Endothelial cell of umbilical vein (primary cell): Measurements from ENCODE around the gene AHCY. TPM values are rescaled to one million over a fixed set of nuclear protein-coding genes. Genes with fewer than 3 reads are reported as not detected.

Experiments
- BruUV-seq: library from RNA; stranded (reverse); fragments of 400-500 nt; replicated peaks from 2 replicates; lab custom pipeline; 2021; lab: Mats Ljungman, UMichigan
- CTCF ChIA-PET: fragments of 300-600, 350-600 bp; sonication (Branson Sonifier 250); formaldehyde crosslinking; loops from one replicate; lab custom pipeline; 2021; ENCODE audit warnings: antibody characterized with exemption, inconsistent platforms; lab: Charles Lee
- POLR2A ChIA-PET: fragments of 300-600, 350-600 bp; sonication (Branson Sonifier 250); formaldehyde crosslinking; loops from one replicate; lab custom pipeline; 2021; ENCODE audit warnings: antibody characterized with exemption, inconsistent platforms; lab: Charles Lee
- DNase-seq: peaks from one replicate; pipeline ENCODE4 v3.0.0-alpha.2; 2011; ENCODE audit warnings: low read depth, low spot score
- FAIRE-seq: peaks from 2 replicates; lab custom pipeline; 2011; peaks lifted over from hg19 to GRCh38; lab: Jason Lieb, UNC
- H2AFZ ChIP-seq: 2 replicates; pipeline ENCODE4 v1.6.0; 2012; ENCODE audit warnings: low read depth, low read length, control low read depth, inconsistent platforms
- H3K27ac ChIP-seq: 2 replicates; pipeline ENCODE4 v1.5.1; 2011; ENCODE audit warnings: low read depth, mild to moderate bottlenecking, control low read depth, low read length, moderate library complexity; ENCODE audit not compliant: insufficient read depth
- H3K27me3 ChIP-seq, 2 experiments: 2 replicates each; pipeline versions ENCODE4 v1.6.0 to v1.6.1; 2011; ENCODE audit warnings: low read length in 2 of 2, mixed read lengths in 1 of 2; ENCODE audit not compliant: control insufficient read depth in 2 of 2, insufficient read depth in 2 of 2
- H3K36me3 ChIP-seq, 2 experiments: 2 replicates in 1 of 2; 3 replicates in 1 of 2; pipeline ENCODE4 v1.5.1; 2011; ENCODE audit warnings: low read length in 2 of 2, mild to moderate bottlenecking in 1 of 2, moderate library complexity in 1 of 2; ENCODE audit not compliant: control insufficient read depth in 2 of 2, insufficient read depth in 2 of 2; ENCODE audit errors: extremely low read depth in 1 of 2
- H3K4me1 ChIP-seq: 3 replicates; pipeline ENCODE4 v1.5.1; 2011; ENCODE audit warnings: mild to moderate bottlenecking, low read length; ENCODE audit not compliant: control insufficient read depth, insufficient read depth; ENCODE audit errors: extremely low read depth
- H3K4me2 ChIP-seq: 2 replicates; pipeline ENCODE4 v1.6.1; 2011; ENCODE audit warnings: low read length, control low read depth, mixed read lengths; ENCODE audit not compliant: insufficient read depth
- H3K4me3 ChIP-seq, 3 experiments: fragments of 200-600 bp in 1 of 3; sonication (generic), shearing (Covaris generic) in 1 of 3; replicated peaks in 1 of 3; 2 replicates each; pipeline ENCODE4 v1.5.1; 2011 to 2016; ENCODE audit warnings: control low read depth in 3 of 3, low read length in 3 of 3, mild to moderate bottlenecking in 2 of 3, inconsistent platforms in 1 of 3, low read depth in 1 of 3, moderate library complexity in 1 of 3; ENCODE audit not compliant: insufficient read depth in 1 of 3
- H3K79me2 ChIP-seq: 2 replicates; pipeline ENCODE4 v1.6.0; 2012; ENCODE audit warnings: low read length, inconsistent platforms; ENCODE audit not compliant: control insufficient read depth, insufficient read depth
- H3K9ac ChIP-seq: replicated peaks from 2 replicates; pipeline ENCODE3; 2011; ENCODE audit warnings: low read length, control low read depth; ENCODE audit not compliant: insufficient read depth; ENCODE audit errors: extremely low read depth
- H3K9me1 ChIP-seq: replicated peaks from 3 replicates; pipeline ENCODE4 v1.6.0; 2011; ENCODE audit warnings: mild to moderate bottlenecking, low read length; ENCODE audit not compliant: control insufficient read depth, insufficient read depth; ENCODE audit errors: extremely low read depth
- H3K9me3 ChIP-seq: replicated peaks from 2 replicates; pipeline ENCODE4 v1.5.1; 2012; ENCODE audit warnings: low read length, inconsistent platforms; ENCODE audit not compliant: control insufficient read depth, insufficient read depth
- H4K20me1 ChIP-seq: replicated peaks from 2 replicates; pipeline ENCODE3; 2011; ENCODE audit warnings: mild to moderate bottlenecking, low read length; ENCODE audit not compliant: control insufficient read depth, insufficient read depth; ENCODE audit errors: extremely low read depth
- CTCF ChIP-seq, 2 donors: IDR thresholded peaks; 1 replicate in 1 of 2; 2 replicates in 1 of 2; pipeline ENCODE4 v1.5.1; 2011; ENCODE audit warnings: low read length in 2 of 2, mild to moderate bottlenecking in 2 of 2, moderate library complexity in 2 of 2, control low read depth in 1 of 2, inconsistent platforms in 1 of 2, low read depth in 1 of 2; ENCODE audit not compliant: insufficient read depth in 1 of 2; ENCODE audit errors: extremely low read depth in 1 of 2
- EZH2 ChIP-seq: IDR thresholded peaks from 2 replicates; pipeline ENCODE4 v1.6.1; 2012; ENCODE audit warnings: borderline replicate concordance, low read depth, mild to moderate bottlenecking, moderate library complexity, low read length, inconsistent platforms; ENCODE audit not compliant: severe bottlenecking
- GATA2 ChIP-seq: IDR thresholded peaks from 2 replicates; pipeline ENCODE4 v1.7.0; 2011; ENCODE audit warnings: low read depth, mild to moderate bottlenecking, moderate library complexity, mixed read lengths, low read length; ENCODE audit not compliant: insufficient read length, insufficient read depth
- POLR2A ChIP-seq: IDR thresholded peaks from 2 replicates; pipeline ENCODE4 v1.6.1; 2012; ENCODE audit warnings: low read depth, mild to moderate bottlenecking, control low read depth, low read length
- POLR2AphosphoS5 ChIP-seq: IDR thresholded peaks from 2 replicates; pipeline ENCODE4 v1.6.1; 2012; ENCODE audit warnings: low read depth, mild to moderate bottlenecking, control low read depth, low read length, moderate library complexity; ENCODE audit not compliant: insufficient read depth
- dilution Hi-C: fragments of 300-500 bp; cut with MboI; formaldehyde crosslinking; loops from one replicate; pipeline ENCODE4 v1.15.0; 2019; ENCODE audit warnings: low sequenced_read_pairs; ENCODE audit not compliant: extremely low pct_ligation_motif_present
- intact Hi-C: fragments of 100-400 bp; cut with micrococcal nuclease; formaldehyde crosslinking; loops from one replicate; pipeline ENCODE4 v1.10.0; 2022
- polyA plus RNA-seq, 4 experiments: library from polyadenylated mRNA; depleted of rRNA in 3 of 4; stranded (reverse) in 3 of 4; unstranded in 1 of 4; fragments of >200 nt; gene quantifications; 2 replicates each; pipeline versions ENCODE4 v1.2.1 to v1.2.3, GENCODE V29; 2011 to 2012; ENCODE audit warnings: missing spikeins in 1 of 4
- total RNA-seq: library from RNA; stranded (reverse); gene quantifications from 2 replicates; pipeline ENCODE4 v1.2.3, GENCODE V29; 2021
- TF ChIP-seq, protein P1 (sequence below): IDR thresholded peaks from 2 replicates; pipeline ENCODE4 v1.6.1; 2011; ENCODE audit not compliant: insufficient read depth, insufficient read length

AHCY gene
- total and polyA plus RNA-seq, 2 donors (not counting 3 experiments of a cell fraction or from before 2014, with no cell fraction given), result 94.7 to 168 TPM

GRCh38 chr20:34337544-34337943 lies 34.4 kb upstream of the AHCY start:
- DNase-seq (no peak), FAIRE-seq (no peak)
- no peak overlapping the region for H3K4me3 ChIP-seq
- no peaks in the 10 kb centered on the region for H3K9me3 ChIP-seq
- no peak overlapping the region for H3K9ac ChIP-seq
- dilution Hi-C loops, result no loop called here
- TF ChIP-seq POLR2AphosphoS5 (no peak), EZH2 (no peak), GATA2 (no peak), CTCF (IDR thresholded peaks at IDR 0.05; ENCODE audit: extremely low read depth in 1 of 2, insufficient read depth in 1 of 2, low read depth in 1 of 2, low read length in 2 of 2) (no peak), POLR2A (no peak)
- TF ChIP-seq, protein P1, sequence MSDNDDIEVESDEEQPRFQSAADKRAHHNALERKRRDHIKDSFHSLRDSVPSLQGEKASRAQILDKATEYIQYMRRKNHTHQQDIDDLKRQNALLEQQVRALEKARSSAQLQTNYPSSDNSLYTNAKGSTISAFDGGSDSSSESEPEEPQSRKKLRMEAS, result no peak
- ChIA-PET CTCF (interaction anchor here (1.3 to 3.5 kb wide), 2 partner anchors 25 to 147 kb away, joined by 4 to 19 read pairs; no protein-coding TSS in a partner anchor), POLR2A (no interaction called here)
- no peak overlapping the region for H3K4me2 ChIP-seq
- BruUV-seq, result no TSS peak
- peaks cover 8% of the 10 kb centered on the region for H3K4me1 ChIP-seq
- no peaks in the 10 kb centered on the region for H3K79me2 ChIP-seq
- H2AFZ ChIP-seq, result no peak overlapping the region
- H3K27ac ChIP-seq, result no peak overlapping the region
- H4K20me1 ChIP-seq, result no peaks in the 10 kb centered on the region
- H3K36me3 ChIP-seq, result no peaks in the 10 kb centered on the region
- no peaks in the 10 kb centered on the region for H3K27me3 ChIP-seq
- H3K9me1 ChIP-seq, result no peaks in the 10 kb centered on the region
- intact Hi-C loops, result no loop called here
